Upper lobe of left lung (tissue), 4 donors: ENCODE results near the gene CEP192.

Experiments used
- CTCF ChIP-seq, 6 experiments: fragments of 450-650 bp in 4 of 6; fragments of 200-600 bp in 2 of 6; sonication (generic) in 2 of 6; IDR thresholded peaks; one replicate each; pipeline ENCODE4 v1.5.1; 2016 to 2019; ENCODE audit warnings: antibody characterized with exemption in 6 of 6
- POLR2A ChIP-seq, 4 donors: fragments of 450-650 bp; IDR thresholded peaks; one replicate each; pipeline ENCODE4 v1.5.1; 2016 to 2017; ENCODE audit warnings: antibody characterized with exemption in 4 of 4, mild to moderate bottlenecking in 2 of 4
- POLR2AphosphoS5 ChIP-seq, 2 donors: sonication (generic); formaldehyde crosslinking; IDR thresholded peaks; one replicate each; pipeline ENCODE4 v1.5.1; 2017; ENCODE audit warnings: antibody characterized with exemption in 2 of 2

GRCh38 chr18:13096719-13097118, 105.6 kb downstream of the CEP192 start:
- TF ChIP-seq CTCF (IDR thresholded peaks at IDR 0.05) (no peak), POLR2AphosphoS5 (IDR thresholded peaks at IDR 0.05) (no peak), POLR2A (IDR thresholded peaks at IDR 0.05) (no peak)
